Measurements from ENCODE around the gene GPR107. TPM values are rescaled to one million over a fixed set of nuclear protein-coding genes. Genes with fewer than 3 reads are reported as not detected.
A peak's percentile ranks its signal among the peaks of the same experiment; 100 is the strongest.

Gene GPR107
- total RNA-seq, 2 experiments from 2014 or later: 18.2 to 19.0 TPM

- peak overlapping the region; percentile 42 for H3K4me3 Mint-ChIP-seq
- peaks cover 35% of the 10 kb centered on the region for H3K4me1 Mint-ChIP-seq (ENCODE audit: low read depth)
- no peaks in the 10 kb centered on the region for H3K27me3 Mint-ChIP-seq
- DNase-seq (no peak), ATAC-seq (no peak)
- intact Hi-C loops (cut with micrococcal nuclease): no loop called here
- ChIA-PET POLR2A (interaction anchor here (1.3 to 10.1 kb wide), 3 partner anchors 8 to 22 kb away, joined by 4 to 104 read pairs (median 6); partner anchors contain the start of gene GPR107), CTCF (interaction anchor here (1.4 kb wide), 1 partner anchor 24 kb away, joined by 4 read pairs; no protein-coding TSS in a partner anchor)
- H3K9me3 Mint-ChIP-seq: no peaks in the 10 kb centered on the region
- H3K36me3 Mint-ChIP-seq (ENCODE audit: low read depth): peaks cover 16% of the 10 kb centered on the region
- peak overlapping the region; percentile 91 for H3K27ac Mint-ChIP-seq
- TF ChIP-seq CTCF (IDR thresholded peaks at IDR 0.05): no peak
These were observed 7.8 kb upstream of the GPR107 start for GRCh38 chr9:130045725-130046450.

GRCh38 chr9:130049431-130050210 is 4.1 kb upstream of the GPR107 start:
- Mint-ChIP-seq H3K4me1 (ENCODE audit: low read depth) (peaks cover 31% of the 10 kb centered on the region), H3K27ac (no peak overlapping the region), H3K9me3 (no peaks in the 10 kb centered on the region), H3K4me3 (no peak overlapping the region), H3K27me3 (no peaks in the 10 kb centered on the region), H3K36me3 (ENCODE audit: low read depth) (no peaks in the 10 kb centered on the region)
- TF ChIP-seq CTCF (IDR thresholded peaks at IDR 0.05): no peak
- ChIA-PET POLR2A (interaction anchor here (0.8 to 3.1 kb wide), 2 partner anchors 8 to 10 kb away, joined by 3 to 18 read pairs; no protein-coding TSS in a partner anchor), CTCF (interaction anchor here (1.1 to 1.9 kb wide), 2 partner anchors 19 to 92 kb away, joined by 4 read pairs; no protein-coding TSS in a partner anchor)
- ATAC-seq (no peak), DNase-seq (no peak)
- intact Hi-C loops (cut with micrococcal nuclease): no loop called here

- intact Hi-C loops (cut with micrococcal nuclease): no loop called here
- no peaks in the 10 kb centered on the region for H3K9me3 Mint-ChIP-seq
- ChIA-PET CTCF (interaction anchor here (1.1 to 1.9 kb wide), 2 partner anchors 18 to 93 kb away, joined by 4 read pairs; no protein-coding TSS in a partner anchor), POLR2A (interaction anchor here (0.8 to 3.1 kb wide), 3 partner anchors 9 to 19 kb away, joined by 3 to 18 read pairs (median 3); no protein-coding TSS in a partner anchor)
- H3K27ac Mint-ChIP-seq: peak overlapping the region; percentile 14
- no peak for TF ChIP-seq CTCF (IDR thresholded peaks at IDR 0.05)
- DNase-seq (no peak), ATAC-seq (peak; percentile 21)
- peaks cover 28% of the 10 kb centered on the region for H3K4me1 Mint-ChIP-seq (ENCODE audit: low read depth)
- H3K27me3 Mint-ChIP-seq: no peaks in the 10 kb centered on the region
- H3K4me3 Mint-ChIP-seq: no peak overlapping the region
- no peaks in the 10 kb centered on the region for H3K36me3 Mint-ChIP-seq (ENCODE audit: low read depth)
These were observed 3.2 kb upstream of the GPR107 start for GRCh38 chr9:130050462-130050861.

- intact Hi-C loops (cut with micrococcal nuclease): no loop called here
These were observed 1.9 kb upstream of the GPR107 start for GRCh38 chr9:130051855-130052254.

More at GRCh38 chr9:130051855-130052254, 1.9 kb upstream of the GPR107 start:
- Mint-ChIP-seq H3K4me1 (ENCODE audit: low read depth) (peaks cover 23% of the 10 kb centered on the region), H3K36me3 (ENCODE audit: low read depth) (no peaks in the 10 kb centered on the region), H3K9me3 (no peaks in the 10 kb centered on the region), H3K4me3 (peak overlapping the region; percentile 94), H3K27ac (peak overlapping the region; percentile 76), H3K27me3 (no peaks in the 10 kb centered on the region)
- TF ChIP-seq CTCF (IDR thresholded peaks at IDR 0.05): no peak
- CTCF ChIA-PET: no interaction called here
- POLR2A ChIA-PET: interaction anchor here (0.7 to 3.1 kb wide), 3 partner anchors 12 to 21 kb away, joined by 3 to 18 read pairs (median 4); no protein-coding TSS in a partner anchor
- DNase-seq (no peak), ATAC-seq (no peak)

Measured in activated CD8-positive, alpha-beta T cell treated with anti-CD3 and anti-CD28 coated beads for 36 hours (primary cell).